H9 (cell line): ENCODE results near the gene MAL. TPM values are rescaled to one million over a fixed set of nuclear protein-coding genes. Genes with fewer than 3 reads are reported as not detected.

ENCODE experiments used
- DNase-seq: peaks from one replicate; pipeline ENCODE4 v3.0.0-alpha.2; 2017
- H2AFZ ChIP-seq: one replicate; pipeline ENCODE4 v1.6.1; 2013; ENCODE audit warnings: mild to moderate bottlenecking, low read length, control low read depth, moderate library complexity
- H2AK5ac ChIP-seq: 2 replicates; pipeline ENCODE4 v1.6.1; 2013; ENCODE audit warnings: low read length, control low read depth, mixed read lengths; ENCODE audit not compliant: insufficient read length
- H2BK120ac ChIP-seq: one replicate; pipeline ENCODE4 v1.6.1; 2013; ENCODE audit warnings: low read depth, mild to moderate bottlenecking, low read length, control low read depth, inconsistent platforms; ENCODE audit not compliant: poor library complexity, severe bottlenecking
- H2BK12ac ChIP-seq: 2 replicates; pipeline ENCODE4 v1.6.1; 2013; ENCODE audit warnings: low read length, control low read depth, mixed read lengths, low read depth; ENCODE audit not compliant: insufficient read length
- H2BK15ac ChIP-seq: 2 replicates; pipeline ENCODE4 v1.6.1; 2013; ENCODE audit warnings: low read depth, low read length, control low read depth
- H2BK20ac ChIP-seq: one replicate; pipeline ENCODE4 v1.6.1; 2013; ENCODE audit warnings: low read depth, mild to moderate bottlenecking, low read length, control low read depth, inconsistent platforms; ENCODE audit not compliant: poor library complexity, severe bottlenecking
- H2BK5ac ChIP-seq: 2 replicates; pipeline ENCODE4 v1.6.1; 2013; ENCODE audit warnings: low read length, control low read depth, mixed read lengths; ENCODE audit not compliant: insufficient read length
- H3K14ac ChIP-seq: 2 replicates; pipeline ENCODE4 v1.6.1; 2013; ENCODE audit warnings: low read length, control low read depth; ENCODE audit not compliant: insufficient read depth
- H3K18ac ChIP-seq: 2 replicates; pipeline ENCODE4 v1.6.1; 2013; ENCODE audit warnings: low read depth, mild to moderate bottlenecking, mixed read lengths, low read length, control low read depth; ENCODE audit not compliant: insufficient read length
- H3K23ac ChIP-seq: 2 replicates; pipeline ENCODE4 v1.6.1; 2013; ENCODE audit warnings: low read length, control low read depth, mixed read lengths, low read depth; ENCODE audit not compliant: insufficient read length
- H3K23me2 ChIP-seq: 2 replicates; pipeline ENCODE4 v1.6.1; 2013; ENCODE audit warnings: low read depth, mild to moderate bottlenecking, mixed read lengths, low read length, control low read depth; ENCODE audit not compliant: insufficient read length, poor library complexity, severe bottlenecking
- H3K27ac ChIP-seq: 2 replicates; pipeline ENCODE4 v1.5.1; 2013; ENCODE audit warnings: low read length, control low read depth, mixed read lengths, low read depth; ENCODE audit not compliant: insufficient read length
- H3K27me3 ChIP-seq: 2 replicates; pipeline ENCODE4 v1.6.1; 2013; ENCODE audit warnings: low read length, control low read depth, inconsistent platforms; ENCODE audit not compliant: insufficient read depth
- H3K4ac ChIP-seq: 2 replicates; pipeline ENCODE4 v1.6.1; 2013; ENCODE audit warnings: low read depth, mild to moderate bottlenecking, control low read depth, inconsistent platforms, low read length, moderate library complexity
- H3K4me1 ChIP-seq: 2 replicates; pipeline ENCODE4 v1.6.1; 2013; ENCODE audit warnings: low read length, control low read depth, inconsistent platforms; ENCODE audit not compliant: insufficient read depth
- H3K4me2 ChIP-seq: 2 replicates; pipeline ENCODE4 v1.6.1; 2013; ENCODE audit warnings: low read length, control low read depth, mixed read lengths; ENCODE audit not compliant: insufficient read length, insufficient read depth
- H3K56ac ChIP-seq: 2 replicates; pipeline ENCODE4 v1.6.1; 2013; ENCODE audit warnings: low read depth, mild to moderate bottlenecking, mixed read lengths, low read length, control low read depth; ENCODE audit not compliant: insufficient read length
- H3K79me1 ChIP-seq: 2 replicates; pipeline ENCODE4 v1.6.1; 2013; ENCODE audit warnings: low read depth, mild to moderate bottlenecking, moderate library complexity, low read length, control low read depth, inconsistent platforms; ENCODE audit not compliant: insufficient read depth, poor library complexity, severe bottlenecking
- H3K79me2 ChIP-seq: 2 replicates; pipeline ENCODE4 v1.6.1; 2013; ENCODE audit warnings: low read length, control low read depth, inconsistent platforms; ENCODE audit not compliant: insufficient read depth
- H3K9ac ChIP-seq: 2 replicates; pipeline ENCODE4 v1.6.1; 2013; ENCODE audit warnings: low read length, control low read depth, mixed read lengths; ENCODE audit not compliant: insufficient read length; ENCODE audit errors: extremely low read depth
- H3K9me3 ChIP-seq: one replicate; pipeline ENCODE4 v1.6.1; 2013; ENCODE audit warnings: low read depth, low read length, inconsistent platforms; ENCODE audit not compliant: control insufficient read depth
- H3T11ph ChIP-seq: one replicate; pipeline ENCODE4 v1.6.1; 2013; ENCODE audit warnings: mild to moderate bottlenecking, low read length, control low read depth, inconsistent platforms
- H4K20me1 ChIP-seq: one replicate; pipeline ENCODE4 v1.6.1; 2013; ENCODE audit not compliant: control insufficient read depth, insufficient read length, insufficient read depth
- H4K5ac ChIP-seq: 2 replicates; pipeline ENCODE4 v1.6.1; 2013; ENCODE audit warnings: low read depth, mild to moderate bottlenecking, mixed read lengths, low read length, control low read depth; ENCODE audit not compliant: insufficient read length
- H4K8ac ChIP-seq: replicated peaks from 2 replicates; pipeline ENCODE4 v1.6.1; 2013; ENCODE audit warnings: low read length, control low read depth, mixed read lengths, low read depth; ENCODE audit not compliant: insufficient read length
- H4K91ac ChIP-seq: 2 replicates; pipeline ENCODE4 v1.6.1; 2013; ENCODE audit warnings: low read depth, mild to moderate bottlenecking, moderate library complexity, mixed read lengths, low read length, control low read depth; ENCODE audit not compliant: insufficient read length
- H3K27ac Mint-ChIP-seq, 3 experiments: 2 replicates in 2 of 3; 3 replicates in 1 of 3; pipeline ENCODE4 v1.8.0; 2020 to 2021; ENCODE audit warnings: mixed read lengths in 3 of 3, mild to moderate bottlenecking in 1 of 3, moderate library complexity in 1 of 3
- H3K27me3 Mint-ChIP-seq: 2 replicates; pipeline ENCODE4 v1.8.0; 2021; ENCODE audit warnings: low read depth, mild to moderate bottlenecking, moderate library complexity, mixed read lengths
- H3K36me3 Mint-ChIP-seq, 3 experiments: 2 replicates in 2 of 3; 3 replicates in 1 of 3; pipeline ENCODE4 v1.8.0; 2020 to 2021; ENCODE audit warnings: low read depth in 3 of 3, mixed read lengths in 3 of 3; ENCODE audit not compliant: insufficient read depth in 1 of 3
- H3K4me1 Mint-ChIP-seq, 2 experiments: 2 replicates each; pipeline ENCODE4 v1.8.0; 2020; ENCODE audit warnings: mixed read lengths in 2 of 2
- H3K4me3 Mint-ChIP-seq, 2 experiments: 2 replicates in 1 of 2; 3 replicates in 1 of 2; pipeline ENCODE4 v1.8.0; 2020 to 2021; ENCODE audit warnings: mild to moderate bottlenecking in 2 of 2, mixed read lengths in 2 of 2, moderate library complexity in 1 of 2
- H3K9me3 Mint-ChIP-seq, 2 experiments: 2 replicates in 1 of 2; 3 replicates in 1 of 2; pipeline ENCODE4 v1.8.0; 2020; ENCODE audit warnings: mild to moderate bottlenecking in 2 of 2, mixed read lengths in 2 of 2, moderate library complexity in 1 of 2
- WGBS: extraction: QIAGEN DNeasy Blood & Tissue Kit; methylation state at CpG from one replicate; pipeline ENCODE4 v1.1.7; 2013; ENCODE audit warnings: missing lambda C conversion rate, low lambda C conversion rate, mixed read lengths; ENCODE audit not compliant: insufficient read length; ENCODE audit errors: extremely low coverage; 5-methylcytosine and 5-hydroxymethylcytosine counted together
- total RNA-seq: library from RNA; stranded (reverse); gene quantifications from 2 replicates; pipeline ENCODE4 v1.2.1, GENCODE V29; 2021
- TF ChIP-seq, protein P1 (sequence below): fragments of 200-600 bp; sonication (generic); conservative IDR thresholded peaks from 3 replicates; pipeline ENCODE4 v1.8.0; 2021; ENCODE audit warnings: antibody characterized with exemption, mild to moderate bottlenecking

MAL gene
- total RNA-seq, 1 experiment from 2014 or later, result not detected

- no peaks in the 10 kb centered on the region for H3K27me3 ChIP-seq
- no peak overlapping the region for H3K4me2 ChIP-seq
- H3K56ac ChIP-seq, result no peak overlapping the region
- no peak overlapping the region for H3K9ac ChIP-seq
- peaks cover 19% of the 10 kb centered on the region for H3K27me3 Mint-ChIP-seq
- no peak overlapping the region for H2BK120ac ChIP-seq
- H2AK5ac ChIP-seq, result no peak overlapping the region
- no peaks in the 10 kb centered on the region for H3K9me3 ChIP-seq
- H2BK15ac ChIP-seq, result no peak overlapping the region
- H2BK12ac ChIP-seq, result no peak overlapping the region
- H3K79me1 ChIP-seq, result no peaks in the 10 kb centered on the region
- H3K4me1 ChIP-seq, result no peaks in the 10 kb centered on the region
- no peaks in the 10 kb centered on the region for H3K9me3 Mint-ChIP-seq
- no peak overlapping the region for H2BK5ac ChIP-seq
- 0 out of 2 replicates have a peak overlapping the region, but pooled peaks have one; percentile 50 for H3K14ac ChIP-seq
- H3K27ac Mint-ChIP-seq, result no peak overlapping the region
- WGBS, result no CpG with 5 or more reads among the region's 9 CpGs
- no peak overlapping the region for H3K18ac ChIP-seq
- no peak overlapping the region for H3K27ac ChIP-seq
- H4K20me1 ChIP-seq, result no peaks in the 10 kb centered on the region
- H3K4me1 Mint-ChIP-seq, result peaks cover 12 to 23% of the 10 kb centered on the region in 2 experiments
- no peaks in the 10 kb centered on the region; a peak in 1 of 7 replicates for H3K36me3 Mint-ChIP-seq
- H4K91ac ChIP-seq, result no peak overlapping the region
- TF ChIP-seq, protein P1, sequence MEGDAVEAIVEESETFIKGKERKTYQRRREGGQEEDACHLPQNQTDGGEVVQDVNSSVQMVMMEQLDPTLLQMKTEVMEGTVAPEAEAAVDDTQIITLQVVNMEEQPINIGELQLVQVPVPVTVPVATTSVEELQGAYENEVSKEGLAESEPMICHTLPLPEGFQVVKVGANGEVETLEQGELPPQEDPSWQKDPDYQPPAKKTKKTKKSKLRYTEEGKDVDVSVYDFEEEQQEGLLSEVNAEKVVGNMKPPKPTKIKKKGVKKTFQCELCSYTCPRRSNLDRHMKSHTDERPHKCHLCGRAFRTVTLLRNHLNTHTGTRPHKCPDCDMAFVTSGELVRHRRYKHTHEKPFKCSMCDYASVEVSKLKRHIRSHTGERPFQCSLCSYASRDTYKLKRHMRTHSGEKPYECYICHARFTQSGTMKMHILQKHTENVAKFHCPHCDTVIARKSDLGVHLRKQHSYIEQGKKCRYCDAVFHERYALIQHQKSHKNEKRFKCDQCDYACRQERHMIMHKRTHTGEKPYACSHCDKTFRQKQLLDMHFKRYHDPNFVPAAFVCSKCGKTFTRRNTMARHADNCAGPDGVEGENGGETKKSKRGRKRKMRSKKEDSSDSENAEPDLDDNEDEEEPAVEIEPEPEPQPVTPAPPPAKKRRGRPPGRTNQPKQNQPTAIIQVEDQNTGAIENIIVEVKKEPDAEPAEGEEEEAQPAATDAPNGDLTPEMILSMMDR, result no peak
- no peak overlapping the region for H3K4ac ChIP-seq
- H4K8ac ChIP-seq, result no peak overlapping the region
- H4K5ac ChIP-seq, result no peak overlapping the region
- no peak overlapping the region for H2BK20ac ChIP-seq
- no peak overlapping the region for H3K4me3 Mint-ChIP-seq
- no peak for DNase-seq
- H3K79me2 ChIP-seq, result no peaks in the 10 kb centered on the region
- no peaks in the 10 kb centered on the region for H3K23me2 ChIP-seq
- no peak overlapping the region for H3K23ac ChIP-seq
- no peak overlapping the region for H3T11ph ChIP-seq
- no peak overlapping the region for H2AFZ ChIP-seq
Measured at GRCh38 chr2:95010718-95011117, 14.8 kb upstream of the MAL start.
